HepG2 (cell line): Measurements from ENCODE around the gene PRKCG. TPM values are rescaled to one million over a fixed set of nuclear protein-coding genes. Genes with fewer than 3 reads are reported as not detected.

Source experiments
- HHEX ChIP-seq: IDR thresholded peaks from 2 replicates; pipeline ENCODE4 v1.6.1; 2016; ENCODE audit warnings: control low read depth
- KLF16 ChIP-seq, 2 experiments: sonication (generic) in 1 of 2; formaldehyde crosslinking in 1 of 2; IDR thresholded peaks; 2 replicates each; pipeline versions ENCODE4 v1.6.1 to v1.8.0; 2016 to 2023; ENCODE audit warnings: missing genetic modification reagents in 2 of 2, missing compliant biosample characterization in 1 of 2
- MTA1 ChIP-seq: sonication (generic); formaldehyde crosslinking; IDR thresholded peaks from 2 replicates; pipeline ENCODE4 v1.4.0; 2020; ENCODE audit warnings: missing genetic modification reagents, mild to moderate bottlenecking, borderline replicate concordance
- MXI1 ChIP-seq: IDR thresholded peaks from 3 replicates; pipeline ENCODE4 v1.6.1; 2012; ENCODE audit warnings: low read depth, low read length, inconsistent platforms, borderline replicate concordance
- NPAS2 ChIP-seq: sonication (generic); formaldehyde crosslinking; IDR thresholded peaks from 2 replicates; pipeline ENCODE4 v1.8.0; 2022; ENCODE audit warnings: mild to moderate bottlenecking, missing genetic modification reagents, borderline replicate concordance
- NR3C1 ChIP-seq: sonication (generic); formaldehyde crosslinking; IDR thresholded peaks from 2 replicates; pipeline ENCODE4 v1.4.0; 2020; ENCODE audit warnings: missing genetic modification reagents
- SKI ChIP-seq: fragments of 450-650 bp; IDR thresholded peaks from one replicate; pipeline ENCODE4 v1.6.1; 2018; ENCODE audit warnings: mild to moderate bottlenecking; ENCODE audit not compliant: partially characterized antibody
- TP53 ChIP-seq: sonication (generic); formaldehyde crosslinking; conservative IDR thresholded peaks from 2 replicates; pipeline ENCODE4 v1.4.0; 2020; ENCODE audit warnings: missing genetic modification reagents
- YEATS2 ChIP-seq: sonication (generic); formaldehyde crosslinking; IDR thresholded peaks from 2 replicates; pipeline ENCODE4 v1.4.0; 2020; ENCODE audit warnings: missing genetic modification reagents, borderline replicate concordance
- ZMYM4 ChIP-seq: sonication (generic); formaldehyde crosslinking; IDR thresholded peaks from 2 replicates; pipeline ENCODE4 v1.8.1; 2023; ENCODE audit warnings: mild to moderate bottlenecking, missing genetic modification reagents
- ZNF143 ChIP-seq: sonication (generic); formaldehyde crosslinking; IDR thresholded peaks from 2 replicates; pipeline ENCODE4 v1.4.0; 2020; ENCODE audit warnings: missing genetic modification reagents
- ZNF326 ChIP-seq: sonication (generic); formaldehyde crosslinking; IDR thresholded peaks from 2 replicates; pipeline ENCODE4 v1.4.0; 2020; ENCODE audit warnings: missing genetic modification reagents, borderline replicate concordance
- ZNF367 ChIP-seq: sonication (generic); formaldehyde crosslinking; IDR thresholded peaks from 2 replicates; pipeline ENCODE4 v1.4.0; 2020; ENCODE audit warnings: missing genetic modification reagents, borderline replicate concordance
- ZNF562 ChIP-seq: sonication (generic); formaldehyde crosslinking; IDR thresholded peaks from 2 replicates; pipeline ENCODE4 v1.8.0; 2022; ENCODE audit warnings: missing genetic modification reagents, borderline replicate concordance
- ZNF850 ChIP-seq: sonication (generic); formaldehyde crosslinking; conservative IDR thresholded peaks from 2 replicates; pipeline ENCODE4 v1.9.0; 2021; ENCODE audit warnings: mild to moderate bottlenecking, missing genetic modification reagents
- polyA plus RNA-seq, 8 experiments: library from polyadenylated mRNA; depleted of rRNA in 3 of 8; stranded (reverse) in 7 of 8; unstranded in 1 of 8; fragments of >200 nt; fragmentation: Illumina TruSeq in 4 of 8; extraction: Trizol in 4 of 8; gene quantifications; 2 replicates each; pipeline versions ENCODE4 v1.2.1 to v1.2.3, GENCODE V29; 2011 to 2016; ENCODE audit warnings: low read depth in 4 of 8, missing spikeins in 1 of 8, mixed read lengths in 1 of 8; ENCODE audit not compliant: insufficient read depth in 1 of 8
- total RNA-seq, 5 experiments: library from RNA; depleted of rRNA; stranded (reverse); fragments of >200 nt; fragmentation: Illumina TruSeq; extraction: Trizol; gene quantifications; 2 replicates each; pipeline ENCODE4 v1.2.3, GENCODE V29; 2016; ENCODE audit warnings: low read depth in 1 of 5
- TF ChIP-seq, protein P1 (sequence below): sonication (generic); formaldehyde crosslinking; IDR thresholded peaks from 2 replicates; pipeline ENCODE4 v1.5.1; 2020; ENCODE audit warnings: missing genetic modification reagents, mild to moderate bottlenecking, borderline replicate concordance
- TF ChIP-seq, protein P2 (sequence below): sonication (generic); formaldehyde crosslinking; IDR thresholded peaks from 2 replicates; pipeline ENCODE4 v1.9.0; 2021; ENCODE audit warnings: missing genetic modification reagents, mild to moderate bottlenecking, borderline replicate concordance
- TF ChIP-seq, protein P3 (sequence below): sonication (generic); formaldehyde crosslinking; IDR thresholded peaks from 2 replicates; pipeline ENCODE4 v1.8.0; 2022; ENCODE audit warnings: mild to moderate bottlenecking, missing genetic modification reagents, borderline replicate concordance
- TF ChIP-seq, protein P4 (sequence below): sonication (generic); formaldehyde crosslinking; conservative IDR thresholded peaks from 2 replicates; pipeline ENCODE4 v1.8.1; 2023; ENCODE audit warnings: missing genetic modification reagents
- TF ChIP-seq, protein P5 (sequence below): sonication (generic); formaldehyde crosslinking; IDR thresholded peaks from 2 replicates; pipeline ENCODE4 v1.4.0; 2020; ENCODE audit warnings: missing genetic modification reagents
- TF ChIP-seq, protein P6 (sequence below): conservative IDR thresholded peaks from 2 replicates; pipeline ENCODE4 v1.6.1; 2018; ENCODE audit warnings: missing genetic modification reagents

Gene PRKCG
- total and polyA plus RNA-seq, 2 of the 13 experiments (the other 11 are each of a cell fraction or from before 2014, with no cell fraction given) = 0.02 to 0.03 TPM

DNA sequence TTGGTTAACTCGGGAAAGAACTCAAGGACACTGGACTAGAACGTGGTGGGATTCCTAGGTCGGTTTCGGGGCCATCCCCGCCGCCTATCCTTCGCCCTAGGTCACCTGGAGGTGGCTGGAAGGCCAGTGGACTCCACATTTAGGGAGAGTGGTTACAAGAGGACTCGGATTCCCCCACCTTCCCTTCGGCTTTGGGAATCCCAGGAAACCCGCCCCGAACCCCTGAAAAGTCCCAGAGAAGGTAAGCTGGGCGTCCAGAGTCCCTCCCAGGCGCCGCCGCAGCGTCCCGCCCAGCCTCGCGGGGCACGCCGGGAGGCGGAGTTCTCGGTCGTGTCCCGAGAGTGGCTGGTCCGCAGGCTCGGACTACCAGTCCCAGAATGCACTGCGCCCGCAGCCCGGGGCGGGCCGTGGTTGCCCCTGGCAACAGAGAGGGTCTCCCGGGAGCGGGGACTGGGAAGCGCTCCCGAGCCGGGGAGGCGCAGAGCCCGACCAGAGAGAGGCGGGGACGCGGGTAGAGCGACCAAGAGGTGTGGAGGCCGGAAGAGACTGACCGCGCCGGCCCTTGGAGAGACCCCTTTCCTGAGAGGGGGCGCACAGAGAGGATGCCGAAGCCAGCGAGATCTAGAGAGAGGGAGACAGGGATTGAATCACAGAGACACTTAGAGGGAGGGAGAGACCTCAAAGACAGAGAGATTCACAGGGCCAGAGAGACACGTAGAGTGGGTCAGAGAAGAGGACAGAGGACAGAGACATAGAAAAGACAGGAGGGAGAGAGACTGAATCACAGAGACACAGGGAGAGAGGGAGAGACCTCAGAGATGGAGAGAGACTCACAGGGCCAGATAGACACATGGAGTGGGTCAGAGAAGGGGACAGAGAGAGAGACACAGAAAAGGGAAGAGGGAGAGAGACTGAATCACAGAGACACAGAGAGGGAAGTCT is 2.6 kb upstream of the PRKCG start (continued):
- TF ChIP-seq, protein P1, sequence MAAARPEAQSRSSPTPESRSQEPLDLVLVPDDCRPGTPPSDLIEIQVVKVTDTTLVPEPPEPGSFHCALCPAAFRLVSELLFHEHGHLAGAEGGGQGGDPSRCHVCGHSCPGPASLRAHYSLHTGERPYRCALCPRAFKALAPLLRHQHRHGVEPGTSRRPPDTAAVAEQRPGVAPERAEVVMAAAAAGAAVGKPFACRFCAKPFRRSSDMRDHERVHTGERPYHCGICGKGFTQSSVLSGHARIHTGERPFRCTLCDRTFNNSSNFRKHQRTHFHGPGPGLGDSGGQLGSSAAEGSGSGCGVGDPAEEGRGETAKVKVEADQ = peak; percentile 25; the same call in 1 of the 2 replicates
- TF ChIP-seq, protein P2, sequence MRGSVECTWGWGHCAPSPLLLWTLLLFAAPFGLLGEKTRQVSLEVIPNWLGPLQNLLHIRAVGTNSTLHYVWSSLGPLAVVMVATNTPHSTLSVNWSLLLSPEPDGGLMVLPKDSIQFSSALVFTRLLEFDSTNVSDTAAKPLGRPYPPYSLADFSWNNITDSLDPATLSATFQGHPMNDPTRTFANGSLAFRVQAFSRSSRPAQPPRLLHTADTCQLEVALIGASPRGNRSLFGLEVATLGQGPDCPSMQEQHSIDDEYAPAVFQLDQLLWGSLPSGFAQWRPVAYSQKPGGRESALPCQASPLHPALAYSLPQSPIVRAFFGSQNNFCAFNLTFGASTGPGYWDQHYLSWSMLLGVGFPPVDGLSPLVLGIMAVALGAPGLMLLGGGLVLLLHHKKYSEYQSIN (CRISPR knock-in tag) = no peak
- TF ChIP-seq, protein P3, sequence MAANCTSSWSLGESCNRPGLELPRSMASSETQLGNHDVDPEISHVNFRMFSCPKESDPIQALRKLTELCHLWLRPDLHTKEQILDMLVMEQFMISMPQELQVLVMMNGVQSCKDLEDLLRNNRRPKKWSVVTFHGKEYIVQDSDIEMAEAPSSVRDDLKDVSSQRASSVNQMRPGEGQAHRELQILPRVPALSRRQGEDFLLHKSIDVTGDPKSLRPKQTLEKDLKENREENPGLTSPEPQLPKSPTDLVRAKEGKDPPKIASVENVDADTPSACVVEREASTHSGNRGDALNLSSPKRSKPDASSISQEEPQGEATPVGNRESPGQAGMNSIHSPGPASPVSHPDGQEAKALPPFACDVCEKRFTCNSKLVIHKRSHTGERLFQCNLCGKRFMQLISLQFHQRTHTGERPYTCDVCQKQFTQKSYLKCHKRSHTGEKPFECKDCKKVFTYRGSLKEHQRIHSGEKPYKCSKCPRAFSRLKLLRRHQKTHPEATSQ (CRISPR knock-in tag) = no peak
- no peak for TF ChIP-seq ZNF326 (CRISPR knock-in tag)
- no peak for TF ChIP-seq HHEX (CRISPR knock-in tag)
- TF ChIP-seq ZNF850 (CRISPR knock-in tag) = no peak
- TF ChIP-seq, protein P4, sequence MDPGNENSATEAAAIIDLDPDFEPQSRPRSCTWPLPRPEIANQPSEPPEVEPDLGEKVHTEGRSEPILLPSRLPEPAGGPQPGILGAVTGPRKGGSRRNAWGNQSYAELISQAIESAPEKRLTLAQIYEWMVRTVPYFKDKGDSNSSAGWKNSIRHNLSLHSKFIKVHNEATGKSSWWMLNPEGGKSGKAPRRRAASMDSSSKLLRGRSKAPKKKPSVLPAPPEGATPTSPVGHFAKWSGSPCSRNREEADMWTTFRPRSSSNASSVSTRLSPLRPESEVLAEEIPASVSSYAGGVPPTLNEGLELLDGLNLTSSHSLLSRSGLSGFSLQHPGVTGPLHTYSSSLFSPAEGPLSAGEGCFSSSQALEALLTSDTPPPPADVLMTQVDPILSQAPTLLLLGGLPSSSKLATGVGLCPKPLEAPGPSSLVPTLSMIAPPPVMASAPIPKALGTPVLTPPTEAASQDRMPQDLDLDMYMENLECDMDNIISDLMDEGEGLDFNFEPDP (CRISPR knock-in tag) = no peak
- TF ChIP-seq MXI1 = peak; percentile 76; the same call in 1 of the 3 replicates
- no peak for TF ChIP-seq NR3C1 (CRISPR knock-in tag)
- TF ChIP-seq NPAS2 (CRISPR knock-in tag) = no peak
- TF ChIP-seq ZMYM4 (CRISPR knock-in tag) = no peak
- TF ChIP-seq YEATS2 (CRISPR knock-in tag) = peak; percentile 76
- no peak for TF ChIP-seq TP53
- peak; percentile 98 for TF ChIP-seq ZNF143 (CRISPR knock-in tag)
- TF ChIP-seq, protein P5, sequence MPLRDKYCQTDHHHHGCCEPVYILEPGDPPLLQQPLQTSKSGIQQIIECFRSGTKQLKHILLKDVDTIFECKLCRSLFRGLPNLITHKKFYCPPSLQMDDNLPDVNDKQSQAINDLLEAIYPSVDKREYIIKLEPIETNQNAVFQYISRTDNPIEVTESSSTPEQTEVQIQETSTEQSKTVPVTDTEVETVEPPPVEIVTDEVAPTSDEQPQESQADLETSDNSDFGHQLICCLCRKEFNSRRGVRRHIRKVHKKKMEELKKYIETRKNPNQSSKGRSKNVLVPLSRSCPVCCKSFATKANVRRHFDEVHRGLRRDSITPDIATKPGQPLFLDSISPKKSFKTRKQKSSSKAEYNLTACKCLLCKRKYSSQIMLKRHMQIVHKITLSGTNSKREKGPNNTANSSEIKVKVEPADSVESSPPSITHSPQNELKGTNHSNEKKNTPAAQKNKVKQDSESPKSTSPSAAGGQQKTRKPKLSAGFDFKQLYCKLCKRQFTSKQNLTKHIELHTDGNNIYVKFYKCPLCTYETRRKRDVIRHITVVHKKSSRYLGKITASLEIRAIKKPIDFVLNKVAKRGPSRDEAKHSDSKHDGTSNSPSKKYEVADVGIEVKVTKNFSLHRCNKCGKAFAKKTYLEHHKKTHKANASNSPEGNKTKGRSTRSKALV (CRISPR knock-in tag) = no peak
- TF ChIP-seq KLF16 (CRISPR knock-in tag; IDR thresholded peaks at IDR 0.05) = peak in 1 of 2 experiments; percentile 42; a peak in 1 of 4 replicates
- TF ChIP-seq MTA1 (CRISPR knock-in tag) = no peak
- TF ChIP-seq ZNF367 (CRISPR knock-in tag) = no peak
- TF ChIP-seq, protein P6, sequence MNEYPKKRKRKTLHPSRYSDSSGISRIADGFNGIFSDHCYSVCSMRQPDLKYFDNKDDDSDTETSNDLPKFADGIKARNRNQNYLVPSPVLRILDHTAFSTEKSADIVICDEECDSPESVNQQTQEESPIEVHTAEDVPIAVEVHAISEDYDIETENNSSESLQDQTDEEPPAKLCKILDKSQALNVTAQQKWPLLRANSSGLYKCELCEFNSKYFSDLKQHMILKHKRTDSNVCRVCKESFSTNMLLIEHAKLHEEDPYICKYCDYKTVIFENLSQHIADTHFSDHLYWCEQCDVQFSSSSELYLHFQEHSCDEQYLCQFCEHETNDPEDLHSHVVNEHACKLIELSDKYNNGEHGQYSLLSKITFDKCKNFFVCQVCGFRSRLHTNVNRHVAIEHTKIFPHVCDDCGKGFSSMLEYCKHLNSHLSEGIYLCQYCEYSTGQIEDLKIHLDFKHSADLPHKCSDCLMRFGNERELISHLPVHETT (CRISPR knock-in tag) = no peak
- TF ChIP-seq SKI = no peak
- no peak for TF ChIP-seq ZNF562 (CRISPR knock-in tag)
